ENCODE data around the gene SESN3.

DNA sequence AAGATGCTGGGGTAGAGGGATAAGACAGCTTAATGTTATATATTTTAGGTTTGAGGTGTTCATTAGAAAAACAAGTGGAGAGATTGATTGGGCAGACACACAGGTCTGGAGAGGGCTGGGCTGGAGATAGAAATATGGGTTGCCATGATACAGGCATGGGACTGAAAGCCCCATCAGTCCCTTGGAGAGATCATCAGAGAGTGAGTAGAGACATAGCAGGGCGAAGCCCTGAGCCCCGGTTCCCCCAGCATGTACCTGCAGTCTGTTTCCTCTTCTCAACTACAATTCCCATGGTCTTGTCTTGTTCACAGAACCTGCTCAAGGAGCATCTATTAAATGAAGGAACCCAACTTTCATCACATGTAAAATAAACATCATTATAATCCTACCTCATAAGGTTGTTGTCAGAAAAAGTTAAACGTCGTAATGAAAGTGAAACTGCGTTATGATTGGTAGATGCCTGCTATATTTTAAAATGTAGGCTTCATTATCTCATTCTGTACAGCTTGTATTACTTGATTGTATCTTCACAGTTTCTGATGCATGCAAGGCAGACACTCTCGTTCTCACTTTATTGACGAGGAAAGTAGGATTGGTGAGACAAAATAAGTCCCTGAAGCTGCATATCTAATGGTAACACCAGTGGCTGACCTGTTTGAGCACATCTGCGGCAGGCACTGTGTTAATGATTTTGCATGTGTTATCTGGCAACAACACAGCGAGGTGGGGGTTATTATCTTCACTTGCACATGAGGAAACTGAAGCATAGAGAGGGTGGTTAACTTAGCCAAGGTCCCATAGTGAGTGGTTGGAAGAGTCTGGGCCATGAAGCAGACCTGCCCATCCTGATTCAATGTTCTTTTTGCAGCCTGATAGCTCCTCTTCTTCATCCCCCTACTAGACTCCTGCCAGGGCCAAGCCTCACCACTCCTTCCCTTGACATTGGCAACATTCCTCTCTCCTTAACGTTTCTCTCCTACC is 77.8 kb downstream of the SESN3 start:
- TF ChIP-seq EP300 (IDR thresholded peaks at IDR 0.05) (no peak), POLR2A (IDR thresholded peaks at IDR 0.05) (no peak)
- TF ChIP-seq, protein P1, sequence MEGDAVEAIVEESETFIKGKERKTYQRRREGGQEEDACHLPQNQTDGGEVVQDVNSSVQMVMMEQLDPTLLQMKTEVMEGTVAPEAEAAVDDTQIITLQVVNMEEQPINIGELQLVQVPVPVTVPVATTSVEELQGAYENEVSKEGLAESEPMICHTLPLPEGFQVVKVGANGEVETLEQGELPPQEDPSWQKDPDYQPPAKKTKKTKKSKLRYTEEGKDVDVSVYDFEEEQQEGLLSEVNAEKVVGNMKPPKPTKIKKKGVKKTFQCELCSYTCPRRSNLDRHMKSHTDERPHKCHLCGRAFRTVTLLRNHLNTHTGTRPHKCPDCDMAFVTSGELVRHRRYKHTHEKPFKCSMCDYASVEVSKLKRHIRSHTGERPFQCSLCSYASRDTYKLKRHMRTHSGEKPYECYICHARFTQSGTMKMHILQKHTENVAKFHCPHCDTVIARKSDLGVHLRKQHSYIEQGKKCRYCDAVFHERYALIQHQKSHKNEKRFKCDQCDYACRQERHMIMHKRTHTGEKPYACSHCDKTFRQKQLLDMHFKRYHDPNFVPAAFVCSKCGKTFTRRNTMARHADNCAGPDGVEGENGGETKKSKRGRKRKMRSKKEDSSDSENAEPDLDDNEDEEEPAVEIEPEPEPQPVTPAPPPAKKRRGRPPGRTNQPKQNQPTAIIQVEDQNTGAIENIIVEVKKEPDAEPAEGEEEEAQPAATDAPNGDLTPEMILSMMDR (IDR thresholded peaks at IDR 0.05): no peak
